Measurements from ENCODE around the gene PDIA3. TPM values are rescaled to one million over a fixed set of nuclear protein-coding genes. Genes with fewer than 3 reads are reported as not detected.

The PDIA3 gene
- total RNA-seq, 3 donors from 2014 or later: 214 to 566 (median 262) TPM

- intact Hi-C loops (cut with DNase I, micrococcal nuclease): no loop called here
- TF ChIP-seq CTCF (IDR thresholded peaks at IDR 0.05): no peak
- no peak for DNase-seq
- Histone ChIP-seq H3K9me3 (no peaks in the 10 kb centered on the region), H3K36me3 (ENCODE audit: low read depth) (peaks cover 3% of the 10 kb centered on the region), H3K4me3 (no peak overlapping the region), H3K4me1 (ENCODE audit: low read depth) (peaks cover 59% of the 10 kb centered on the region)
- ATAC-seq: no peak
Measured at GRCh38 chr15:43795197-43795596, 49.0 kb downstream of the PDIA3 start.

- peaks cover 61% of the 10 kb centered on the region for H3K4me1 ChIP-seq (ENCODE audit: low read depth)
- H3K9me3 ChIP-seq: no peaks in the 10 kb centered on the region
- peaks cover 3% of the 10 kb centered on the region for H3K36me3 ChIP-seq (ENCODE audit: low read depth)
- H3K4me3 ChIP-seq: no peak overlapping the region
- ATAC-seq (no peak), DNase-seq (no peak)
- intact Hi-C loops (cut with DNase I, micrococcal nuclease): no loop called here
- TF ChIP-seq CTCF (IDR thresholded peaks at IDR 0.05): no peak
Measured at GRCh38 chr15:43795997-43796396, 49.8 kb downstream of the PDIA3 start.

GRCh38 chr15:43796566-43796965 lies 50.3 kb downstream of the PDIA3 start:
- intact Hi-C loops (cut with DNase I, micrococcal nuclease): no loop called here
- peaks cover 67% of the 10 kb centered on the region for H3K4me1 ChIP-seq (ENCODE audit: low read depth)
- DNase-seq: no peak
- peaks cover 3% of the 10 kb centered on the region for H3K36me3 ChIP-seq (ENCODE audit: low read depth)
- H3K9me3 ChIP-seq: no peaks in the 10 kb centered on the region
- no peak overlapping the region for H3K4me3 ChIP-seq
- no peak for ATAC-seq
- TF ChIP-seq CTCF (IDR thresholded peaks at IDR 0.05): no peak

- H3K4me3 ChIP-seq: no peak overlapping the region
- H3K36me3 ChIP-seq (ENCODE audit: low read depth): no peaks in the 10 kb centered on the region
- ATAC-seq (peak; percentile 31), DNase-seq (peak; percentile 42 to 65 (median 59))
- H3K9me3 ChIP-seq: no peaks in the 10 kb centered on the region
- intact Hi-C loops (cut with DNase I, micrococcal nuclease): no loop called here
- no peak for TF ChIP-seq CTCF (IDR thresholded peaks at IDR 0.05)
- peaks cover 56% of the 10 kb centered on the region for H3K4me1 ChIP-seq (ENCODE audit: low read depth)
Measured at GRCh38 chr15:43799209-43799944, 53.1 kb downstream of the PDIA3 start.

- H3K36me3 ChIP-seq (ENCODE audit: low read depth): no peaks in the 10 kb centered on the region
- intact Hi-C loops (cut with DNase I, micrococcal nuclease): no loop called here
- TF ChIP-seq CTCF (IDR thresholded peaks at IDR 0.05): no peak
- DNase-seq: peak in 1 of 3 donors; percentile 48
- no peaks in the 10 kb centered on the region for H3K9me3 ChIP-seq
- no peak for ATAC-seq
- peak within 1 kb of the TSS; percentile 77 for H3K4me3 ChIP-seq
- peaks cover 52% of the 10 kb centered on the region for H3K4me1 ChIP-seq (ENCODE audit: low read depth)
Measured at GRCh38 chr15:43799945-43800285, 53.7 kb downstream of the PDIA3 start, which contains the start of gene SERINC4. TSS of gene SERINC4 (minus strand) at chr15:43800220. CDS start at chr15:43799986, 234 bp downstream.

Data from mucosa of descending colon (tissue), 3 donors.